HCT116 (cell line): ENCODE data around the gene A2M. TPM values are rescaled to one million over a fixed set of nuclear protein-coding genes. Genes with fewer than 3 reads are reported as not detected.

Experiments
- ATAC-seq: fragments of 200-7000 bp; cut with Tn5 transposase; 2 replicates; pipeline ENCODE4 v1.9.1; 2020; ENCODE audit warnings: mild to moderate bottlenecking, moderate library complexity
- BruUV-seq: library from RNA; stranded (reverse); fragments of 400-500 nt; replicated peaks from 2 replicates; lab custom pipeline; 2021; lab: Mats Ljungman, UMichigan
- CTCF ChIA-PET: fragments of 300-600 bp; sonication (Branson Sonifier 250); formaldehyde crosslinking; loops from one replicate; lab custom pipeline; 2021; ENCODE audit warnings: antibody characterized with exemption; lab: Charles Lee
- POLR2A ChIA-PET: fragments of 300-600, 350-600 bp; sonication (Branson Sonifier 250); formaldehyde crosslinking; loops from one replicate; lab custom pipeline; 2021; ENCODE audit warnings: antibody characterized with exemption; lab: Charles Lee
- RAD21 ChIA-PET, 2 experiments: fragments of 300-600 bp; sonication (Branson Sonifier 250); formaldehyde crosslinking; loops; one replicate each; lab custom pipeline; 2023; ENCODE audit warnings: low total read pairs in 2 of 2; ENCODE audit not compliant: uncharacterized antibody in 2 of 2, unreplicated experiment in 2 of 2, low non-redundant PET in 1 of 2; lab: Charles Lee
- DNase-seq: peaks from one replicate; pipeline ENCODE4 v3.0.0-alpha.2; 2010; ENCODE audit warnings: low read depth, low spot score
- H2AFZ ChIP-seq: fragments of 200-600 bp; shearing (Covaris generic), sonication (generic); 2 replicates; pipeline ENCODE4 v1.6.1; 2017; ENCODE audit warnings: low read depth, mixed run types, mixed read lengths, antibody characterized with exemption, low read length; ENCODE audit not compliant: poor library complexity, severe bottlenecking
- H3K27ac ChIP-seq: 2 replicates; pipeline ENCODE4 v1.5.1; 2012; ENCODE audit warnings: low read depth, low read length
- H3K27me3 ChIP-seq: fragments of 200-600 bp; sonication (generic); 2 replicates; pipeline ENCODE4 v1.6.1; 2016; ENCODE audit warnings: mixed run types, low read length, mixed read lengths; ENCODE audit not compliant: insufficient read depth
- H3K36me3 ChIP-seq, 2 experiments: fragments of 200-500 bp in 1 of 2; fragments of 200-600 bp in 1 of 2; sonication (Bioruptor generic) in 1 of 2; sonication (generic) in 1 of 2; 2 replicates each; pipeline versions ENCODE4 v1.5.1 to v1.6.1; 2014 to 2016; ENCODE audit warnings: low read length in 2 of 2, inconsistent platforms in 1 of 2, mixed read lengths in 1 of 2, mixed run types in 1 of 2; ENCODE audit not compliant: insufficient read depth in 2 of 2, control insufficient read depth in 1 of 2
- H3K4me1 ChIP-seq, 2 experiments: fragments of 200-600 bp in 1 of 2; sonication (generic) in 1 of 2; 2 replicates each; pipeline versions ENCODE4 v1.5.1 to v1.6.1; 2012 to 2017; ENCODE audit warnings: low read length in 2 of 2, inconsistent platforms in 1 of 2, mild to moderate bottlenecking in 1 of 2, mixed read lengths in 1 of 2, mixed run types in 1 of 2, moderate library complexity in 1 of 2; ENCODE audit not compliant: insufficient read depth in 2 of 2, control insufficient read depth in 1 of 2
- H3K4me2 ChIP-seq: fragments of 200-600 bp; sonication (generic); 2 replicates; pipeline ENCODE4 v1.6.1; 2017; ENCODE audit warnings: mixed run types, low read length, mixed read lengths
- H3K4me3 ChIP-seq, 2 experiments: fragments of 200-600 bp in 1 of 2; sonication (generic) in 1 of 2; replicated peaks in 1 of 2; 2 replicates each; pipeline ENCODE4 v1.5.1; 2011 to 2016; ENCODE audit warnings: low read length in 2 of 2, control low read depth in 1 of 2, low read depth in 1 of 2, mild to moderate bottlenecking in 1 of 2, mixed read lengths in 1 of 2, mixed run types in 1 of 2
- H3K79me2 ChIP-seq: fragments of 200-600 bp; sonication (generic); 2 replicates; pipeline ENCODE4 v1.6.1; 2017; ENCODE audit warnings: mild to moderate bottlenecking, mixed run types, low read length, moderate library complexity, mixed read lengths; ENCODE audit not compliant: insufficient read depth
- H3K9ac ChIP-seq: fragments of 200-600 bp; sonication (generic); 2 replicates; pipeline ENCODE4 v1.6.1; 2016; ENCODE audit warnings: low read length, mixed read lengths
- H3K9me2 ChIP-seq: fragments of 200-600 bp; sonication (generic), shearing (Covaris generic); 2 replicates; pipeline ENCODE4 v1.6.1; 2017; ENCODE audit warnings: mixed run types, mild to moderate bottlenecking, moderate library complexity; ENCODE audit not compliant: insufficient read depth
- H3K9me3 ChIP-seq, 2 experiments: fragments of 200-500 bp in 1 of 2; fragments of 200-600 bp in 1 of 2; sonication (Bioruptor generic) in 1 of 2; sonication (generic) in 1 of 2; 2 replicates each; pipeline ENCODE4 v1.6.1; 2014 to 2017; ENCODE audit warnings: low read length in 2 of 2, mixed read lengths in 2 of 2, inconsistent platforms in 1 of 2, low read depth in 1 of 2, mild to moderate bottlenecking in 1 of 2, mixed run types in 1 of 2, moderate library complexity in 1 of 2; ENCODE audit not compliant: control insufficient read depth in 1 of 2, insufficient read depth in 1 of 2
- H4K20me1 ChIP-seq: fragments of 200-600 bp; sonication (generic), shearing (Covaris generic); 2 replicates; pipeline ENCODE4 v1.6.1; 2017; ENCODE audit warnings: mixed run types, mild to moderate bottlenecking, moderate library complexity; ENCODE audit not compliant: insufficient read depth
- CEBPB ChIP-seq: IDR thresholded peaks from 2 replicates; pipeline ENCODE4 v1.6.1; 2012; ENCODE audit warnings: low read depth
- FOSL1 ChIP-seq: IDR thresholded peaks from 2 replicates; pipeline ENCODE4 v1.6.1; 2012; ENCODE audit warnings: low read depth
- JUND ChIP-seq: IDR thresholded peaks from 2 replicates; pipeline ENCODE4 v1.6.1; 2012
- MAX ChIP-seq: IDR thresholded peaks from 2 replicates; pipeline ENCODE4 v1.6.1; 2012
- POLR2A ChIP-seq: IDR thresholded peaks from 2 replicates; pipeline ENCODE4 v1.7.0; 2011; ENCODE audit warnings: borderline replicate concordance; ENCODE audit not compliant: insufficient read depth, insufficient read length; ENCODE audit errors: extremely low read depth
- POLR2AphosphoS5 ChIP-seq: IDR thresholded peaks from 2 replicates; pipeline ENCODE4 v1.6.1; 2011; ENCODE audit warnings: mild to moderate bottlenecking, low read depth, low read length, moderate library complexity
- RAD21 ChIP-seq: IDR thresholded peaks from 2 replicates; pipeline ENCODE4 v1.6.1; 2012; ENCODE audit warnings: low read depth, mild to moderate bottlenecking
- SIN3A ChIP-seq: IDR thresholded peaks from 2 replicates; pipeline ENCODE4 v1.6.1; 2012; ENCODE audit warnings: low read depth
- SP1 ChIP-seq: IDR thresholded peaks from 2 replicates; pipeline ENCODE4 v1.6.1; 2012; ENCODE audit warnings: low read depth
- SRF ChIP-seq: IDR thresholded peaks from 2 replicates; pipeline ENCODE4 v1.6.1; 2012; ENCODE audit warnings: low read depth
- YY1 ChIP-seq: IDR thresholded peaks from 2 replicates; pipeline ENCODE4 v1.6.1; 2011; ENCODE audit warnings: low read length, low read depth, moderate library complexity, mild to moderate bottlenecking; ENCODE audit not compliant: insufficient replicate concordance; ENCODE audit errors: extremely low read depth
- ZFX ChIP-seq: fragments of 450-650 bp; IDR thresholded peaks from 2 replicates; pipeline ENCODE4 v1.6.1; 2017
- ZNF274 ChIP-seq: fragments of 200-500 bp; sonication (Bioruptor generic); IDR thresholded peaks from 2 replicates; pipeline ENCODE4 v1.6.1; 2014; ENCODE audit warnings: mild to moderate bottlenecking, low read depth, low read length, inconsistent platforms
- intact Hi-C: fragments of 100-400 bp; cut with micrococcal nuclease; formaldehyde crosslinking; loops from 2 replicates; pipeline ENCODE4 v1.10.0; 2022
- total RNA-seq: library from RNA; stranded (reverse); gene quantifications from one replicate; pipeline ENCODE4 v1.2.1, GENCODE V29; 2021; ENCODE audit not compliant: unreplicated experiment
- TF ChIP-seq, protein P1 (sequence below), 3 experiments: fragments of 200-600 bp in 1 of 3; sonication (generic) in 1 of 3; IDR thresholded peaks in 2 of 3; conservative IDR thresholded peaks in 1 of 3; 2 replicates each; pipeline ENCODE4 v1.5.1; 2012 to 2017; ENCODE audit warnings: low read depth in 2 of 3, low read length in 2 of 3, antibody characterized with exemption in 1 of 3, borderline replicate concordance in 1 of 3, control low read depth in 1 of 3, mild to moderate bottlenecking in 1 of 3, mixed read lengths in 1 of 3, mixed run types in 1 of 3, moderate library complexity in 1 of 3; ENCODE audit not compliant: insufficient read depth in 1 of 3
- TF ChIP-seq, protein P2 (sequence below): IDR thresholded peaks from 2 replicates; pipeline ENCODE4 v1.6.1; 2012

Gene A2M
- total RNA-seq, 1 experiment from 2014 or later, result 3.0 TPM

DNA sequence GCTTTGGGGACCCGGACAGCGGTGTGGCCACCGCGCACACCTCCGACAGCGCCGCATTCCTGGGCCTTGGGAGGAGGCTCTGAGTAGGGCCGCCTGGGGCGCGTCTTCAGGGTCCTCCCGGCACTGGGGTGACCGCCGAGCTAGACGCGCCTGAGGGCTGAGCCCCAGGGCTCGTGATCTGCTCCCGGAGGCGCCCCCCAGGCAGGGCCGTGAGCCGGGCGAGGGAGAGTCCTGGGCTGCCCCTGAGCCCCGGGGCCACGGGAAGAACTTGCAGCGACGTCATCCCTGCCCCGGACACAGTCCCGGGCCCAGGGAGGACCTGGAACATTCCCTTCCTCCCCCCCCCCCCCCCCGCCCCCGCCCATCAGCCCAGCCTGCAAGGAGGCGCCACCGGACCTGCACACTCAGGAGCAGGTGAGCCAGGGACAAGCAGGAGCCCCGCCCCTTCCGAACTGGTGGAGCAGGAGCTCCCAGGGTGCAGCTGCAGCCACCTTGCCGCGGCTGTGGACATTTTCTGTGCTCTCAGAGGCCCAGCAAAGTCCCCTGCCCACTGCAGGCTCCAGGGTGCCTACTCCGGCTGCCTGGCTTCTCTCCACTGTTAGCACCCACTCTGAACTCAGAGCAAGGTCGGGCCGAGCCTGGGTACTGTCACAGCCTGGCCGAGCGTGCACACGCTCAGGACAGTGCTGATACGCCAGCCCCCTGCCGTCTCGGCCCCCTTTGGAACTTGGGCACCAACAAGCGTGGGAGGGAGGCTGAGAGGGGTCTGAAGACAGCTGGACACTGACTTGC is 50.7 kb downstream of the A2M start:
- peak; percentile 46 for TF ChIP-seq SIN3A
- peak; percentile 10; the same call in 1 of the 2 replicates for TF ChIP-seq SP1
- 0 out of 2 replicates have a peak, but pooled peaks have one; percentile 14 for TF ChIP-seq JUND
- TF ChIP-seq POLR2AphosphoS5, result peak; percentile 87
- peak; percentile 89 for TF ChIP-seq POLR2A
- TF ChIP-seq ZFX, result peak; percentile 97
- no peak for TF ChIP-seq ZNF274
- TF ChIP-seq SRF, result no peak
- no peaks in the 10 kb centered on the region for H3K9me2 ChIP-seq
- H3K27me3 ChIP-seq, result no peaks in the 10 kb centered on the region
- CTCF ChIA-PET, result interaction anchor here (0.6 to 1.8 kb wide), 3 partner anchors 174 to 822 kb away, joined by 4 to 6 read pairs (median 6); no protein-coding TSS in a partner anchor
- peak overlapping the region; percentile 89 for H3K9ac ChIP-seq
- H3K36me3 ChIP-seq, result no peaks in the 10 kb centered on the region
- peaks cover 8 to 19% of the 10 kb centered on the region in 2 experiments; a peak in 3 of 4 replicates for H3K4me1 ChIP-seq
- H3K79me2 ChIP-seq, result no peaks in the 10 kb centered on the region
- H3K4me2 ChIP-seq, result peak overlapping the region; percentile 78
- H4K20me1 ChIP-seq, result no peaks in the 10 kb centered on the region
- BruUV-seq, result no TSS peak
- peak overlapping the region; percentile 99 for H3K27ac ChIP-seq
- H2AFZ ChIP-seq, result peak overlapping the region; percentile 87
- DNase-seq (peak; percentile 71), ATAC-seq (peak; percentile 85)
- peak overlapping the region; percentile 80 to 81 for H3K4me3 ChIP-seq
- intact Hi-C loops, result no loop called here
- RAD21 ChIA-PET, result no interaction called here
- no peaks in the 10 kb centered on the region for H3K9me3 ChIP-seq
- POLR2A ChIA-PET, result interaction anchor here (0.6 to 1.1 kb wide), 7 partner anchors 11 to 642 kb away, joined by 3 to 5 read pairs (median 4); no protein-coding TSS in a partner anchor

GRCh38 chr12:9064201-9064814 is 51.4 kb downstream of the A2M start:
- POLR2A ChIA-PET, result interaction anchor here (0.6 to 1.1 kb wide), 2 partner anchors 15 to 39 kb away, joined by 3 to 4 read pairs; no protein-coding TSS in a partner anchor
- Histone ChIP-seq H3K27ac (peak overlapping the region; percentile 99), H3K9ac (peak overlapping the region; percentile 89), H3K9me2 (no peaks in the 10 kb centered on the region), H3K4me3 (peak overlapping the region; percentile 80 to 81), H4K20me1 (no peaks in the 10 kb centered on the region), H3K4me2 (peak overlapping the region; percentile 78), H3K4me1 (peaks cover 8 to 19% of the 10 kb centered on the region in 2 experiments; a peak in 3 of 4 replicates), H2AFZ (no peak overlapping the region), H3K36me3 (no peaks in the 10 kb centered on the region), H3K79me2 (no peaks in the 10 kb centered on the region), H3K9me3 (no peaks in the 10 kb centered on the region), H3K27me3 (no peaks in the 10 kb centered on the region)
- DNase-seq, result peak; percentile 42
- TF ChIP-seq, protein P1, sequence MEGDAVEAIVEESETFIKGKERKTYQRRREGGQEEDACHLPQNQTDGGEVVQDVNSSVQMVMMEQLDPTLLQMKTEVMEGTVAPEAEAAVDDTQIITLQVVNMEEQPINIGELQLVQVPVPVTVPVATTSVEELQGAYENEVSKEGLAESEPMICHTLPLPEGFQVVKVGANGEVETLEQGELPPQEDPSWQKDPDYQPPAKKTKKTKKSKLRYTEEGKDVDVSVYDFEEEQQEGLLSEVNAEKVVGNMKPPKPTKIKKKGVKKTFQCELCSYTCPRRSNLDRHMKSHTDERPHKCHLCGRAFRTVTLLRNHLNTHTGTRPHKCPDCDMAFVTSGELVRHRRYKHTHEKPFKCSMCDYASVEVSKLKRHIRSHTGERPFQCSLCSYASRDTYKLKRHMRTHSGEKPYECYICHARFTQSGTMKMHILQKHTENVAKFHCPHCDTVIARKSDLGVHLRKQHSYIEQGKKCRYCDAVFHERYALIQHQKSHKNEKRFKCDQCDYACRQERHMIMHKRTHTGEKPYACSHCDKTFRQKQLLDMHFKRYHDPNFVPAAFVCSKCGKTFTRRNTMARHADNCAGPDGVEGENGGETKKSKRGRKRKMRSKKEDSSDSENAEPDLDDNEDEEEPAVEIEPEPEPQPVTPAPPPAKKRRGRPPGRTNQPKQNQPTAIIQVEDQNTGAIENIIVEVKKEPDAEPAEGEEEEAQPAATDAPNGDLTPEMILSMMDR (IDR thresholded peaks at IDR 0.05 in 2 of 3, conservative IDR thresholded peaks at IDR 0.05 in 1 of 3; ENCODE audit: borderline replicate concordance in 1 of 3, insufficient read depth in 1 of 3, low read depth in 2 of 3, low read length in 2 of 3), result peak in 2 of 3 experiments; percentile 34 to 48; a peak in 4 of 6 replicates
- TF ChIP-seq POLR2AphosphoS5 (peak; percentile 37), RAD21 (peak; percentile 69), MAX (peak; percentile 32; the same call in 1 of the 2 replicates), CEBPB (peak; percentile 43; the same call in 1 of the 2 replicates), YY1 (peak; percentile 47), FOSL1 (no peak)
- TF ChIP-seq, protein P2, sequence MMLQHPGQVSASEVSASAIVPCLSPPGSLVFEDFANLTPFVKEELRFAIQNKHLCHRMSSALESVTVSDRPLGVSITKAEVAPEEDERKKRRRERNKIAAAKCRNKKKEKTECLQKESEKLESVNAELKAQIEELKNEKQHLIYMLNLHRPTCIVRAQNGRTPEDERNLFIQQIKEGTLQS, result no peak
- intact Hi-C loops, result no loop called here
- peak; percentile 63 for ATAC-seq
- RAD21 ChIA-PET, result interaction anchor here in 1 of 2 experiments (1.2 kb wide), 1 partner anchor 15 kb away, joined by 3 read pairs; no protein-coding TSS in a partner anchor
- BruUV-seq, result TSS peak; percentile 83
- CTCF ChIA-PET, result interaction anchor here (0.9 to 1.8 kb wide), 8 partner anchors 15 to 520 kb away, joined by 3 to 14 read pairs (median 3); partner anchors contain the start of gene M6PR
